H1 (cell line): ENCODE data around the gene TLE2. TPM values are rescaled to one million over a fixed set of nuclear protein-coding genes. Genes with fewer than 3 reads are reported as not detected.

Source experiments
- CHD7 ChIP-seq: fragments of 300-600 bp; sonication (generic); IDR thresholded peaks from 2 replicates; pipeline ENCODE4 v1.7.1; 2012; ENCODE audit warnings: low read length, moderate library complexity, mild to moderate bottlenecking, inconsistent platforms; ENCODE audit not compliant: insufficient replicate concordance
- polyA plus RNA-seq, 7 experiments: library from polyadenylated mRNA; depleted of rRNA in 3 of 7; stranded (reverse) in 5 of 7; unstranded in 2 of 7; fragments of >200 nt in 5 of 7; fragments of 200-250 nt in 2 of 7; gene quantifications; 1 replicate in 5 of 7; 2 replicates in 1 of 7; 4 replicates in 1 of 7; pipeline versions ENCODE4 v1.2.1 to v1.2.3, GENCODE V29; 2011 to 2013; ENCODE audit warnings: missing spikeins in 2 of 7, mixed read lengths in 2 of 7
- total RNA-seq: library from RNA; stranded (reverse); fragmentation: NEBNext Ultra II Directional; extraction: Animal tissue kit (Norgen Biotek cat#: 25700); gene quantifications from 2 replicates; pipeline ENCODE4 v1.2.1, GENCODE V29; 2021

Gene TLE2
- total and polyA plus RNA-seq, 2 of the 8 experiments (the other 6 are each of a cell fraction or from before 2014, with no cell fraction given), result 8.0 to 11.5 TPM

- TF ChIP-seq CHD7, result no peak
Observed at GRCh38 chr19:2963122-2963521, 66.0 kb downstream of the TLE2 start (continued).
